Epithelial cell of proximal tubule (primary cell): ENCODE measurements around the gene PTTG1IP. TPM values are rescaled to one million over a fixed set of nuclear protein-coding genes. Genes with fewer than 3 reads are reported as not detected.
"Not testable (repeated sequence)": the region's sequence is repeated elsewhere in the genome, so short reads cannot be mapped to it uniquely, and the experiment has no call there.

Experiments used
- DNase-seq: peaks from one replicate; pipeline ENCODE4 v3.0.0-alpha.2; 2011; ENCODE audit warnings: low read depth
- H3K4me3 ChIP-seq: 2 replicates; pipeline ENCODE4 v1.5.1; 2011; ENCODE audit warnings: low read depth, mild to moderate bottlenecking, low read length
- total RNA-seq: library from RNA; depleted of rRNA; stranded (reverse); fragments of >200 nt; gene quantifications from 2 replicates; pipeline ENCODE4 v1.2.3, GENCODE V29; 2015
- TF ChIP-seq, protein P1 (sequence below): conservative IDR thresholded peaks from 2 replicates; pipeline ENCODE4 v1.5.1; 2012; ENCODE audit warnings: low read depth, mild to moderate bottlenecking, low read length

The PTTG1IP gene
- total RNA-seq, 1 donor from 2014 or later: 311 TPM

- no peak overlapping the region for H3K4me3 ChIP-seq
- no peak for DNase-seq
- TF ChIP-seq, protein P1, sequence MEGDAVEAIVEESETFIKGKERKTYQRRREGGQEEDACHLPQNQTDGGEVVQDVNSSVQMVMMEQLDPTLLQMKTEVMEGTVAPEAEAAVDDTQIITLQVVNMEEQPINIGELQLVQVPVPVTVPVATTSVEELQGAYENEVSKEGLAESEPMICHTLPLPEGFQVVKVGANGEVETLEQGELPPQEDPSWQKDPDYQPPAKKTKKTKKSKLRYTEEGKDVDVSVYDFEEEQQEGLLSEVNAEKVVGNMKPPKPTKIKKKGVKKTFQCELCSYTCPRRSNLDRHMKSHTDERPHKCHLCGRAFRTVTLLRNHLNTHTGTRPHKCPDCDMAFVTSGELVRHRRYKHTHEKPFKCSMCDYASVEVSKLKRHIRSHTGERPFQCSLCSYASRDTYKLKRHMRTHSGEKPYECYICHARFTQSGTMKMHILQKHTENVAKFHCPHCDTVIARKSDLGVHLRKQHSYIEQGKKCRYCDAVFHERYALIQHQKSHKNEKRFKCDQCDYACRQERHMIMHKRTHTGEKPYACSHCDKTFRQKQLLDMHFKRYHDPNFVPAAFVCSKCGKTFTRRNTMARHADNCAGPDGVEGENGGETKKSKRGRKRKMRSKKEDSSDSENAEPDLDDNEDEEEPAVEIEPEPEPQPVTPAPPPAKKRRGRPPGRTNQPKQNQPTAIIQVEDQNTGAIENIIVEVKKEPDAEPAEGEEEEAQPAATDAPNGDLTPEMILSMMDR: no peak
Observed at GRCh38 chr21:44834951-44835646, 38.4 kb downstream of the PTTG1IP start.

GRCh38 chr21:44834231-44834950, 39.1 kb downstream of the PTTG1IP start:
- H3K4me3 ChIP-seq: no peak overlapping the region
- TF ChIP-seq, protein P1: no peak
- no peak for DNase-seq

- DNase-seq: no peak
- TF ChIP-seq, protein P1: no peak
Observed at GRCh38 chr21:44833663-44834062, 39.8 kb downstream of the PTTG1IP start.

DNA sequence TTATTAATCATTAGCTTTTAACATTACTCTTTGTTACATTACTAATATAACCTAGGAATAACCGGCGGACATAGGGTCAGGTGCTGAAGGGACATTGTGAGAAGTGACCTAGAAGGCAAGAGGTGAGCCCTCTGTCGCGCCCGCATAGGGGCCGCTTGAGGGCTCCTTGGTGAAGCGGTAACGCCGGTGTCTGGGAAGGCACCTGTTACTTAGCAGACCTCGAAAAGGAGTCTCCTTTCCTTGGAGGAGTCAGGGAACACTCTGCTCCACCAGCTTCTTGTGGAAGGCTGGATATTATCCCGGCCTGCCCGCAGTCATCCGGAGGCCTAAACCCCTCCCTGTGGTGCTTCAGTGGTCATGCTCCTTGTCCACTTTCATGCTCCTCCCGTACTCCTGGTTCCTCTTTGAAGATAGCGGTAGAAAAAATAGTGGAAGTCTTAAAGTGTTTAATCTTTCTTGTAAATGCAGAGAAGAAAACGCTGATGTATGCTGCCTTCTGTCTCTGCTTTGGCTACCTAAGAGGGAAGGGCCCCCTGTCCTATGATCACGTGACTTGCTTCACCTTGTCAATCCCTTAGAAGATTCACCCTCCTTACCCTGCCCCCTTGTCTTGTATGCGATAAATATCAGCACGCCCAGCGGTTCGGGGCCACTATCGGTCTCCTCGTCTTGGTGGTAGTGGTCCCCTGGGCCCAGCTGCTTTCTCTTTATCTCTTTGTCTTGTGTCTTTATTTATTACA, 40.8 kb downstream of the PTTG1IP start:
- not testable (repeated sequence) for H3K4me3 ChIP-seq, DNase-seq

More at GRCh38 chr21:44833663-44834062, 39.8 kb downstream of the PTTG1IP start:
- no peak overlapping the region for H3K4me3 ChIP-seq

DNA sequence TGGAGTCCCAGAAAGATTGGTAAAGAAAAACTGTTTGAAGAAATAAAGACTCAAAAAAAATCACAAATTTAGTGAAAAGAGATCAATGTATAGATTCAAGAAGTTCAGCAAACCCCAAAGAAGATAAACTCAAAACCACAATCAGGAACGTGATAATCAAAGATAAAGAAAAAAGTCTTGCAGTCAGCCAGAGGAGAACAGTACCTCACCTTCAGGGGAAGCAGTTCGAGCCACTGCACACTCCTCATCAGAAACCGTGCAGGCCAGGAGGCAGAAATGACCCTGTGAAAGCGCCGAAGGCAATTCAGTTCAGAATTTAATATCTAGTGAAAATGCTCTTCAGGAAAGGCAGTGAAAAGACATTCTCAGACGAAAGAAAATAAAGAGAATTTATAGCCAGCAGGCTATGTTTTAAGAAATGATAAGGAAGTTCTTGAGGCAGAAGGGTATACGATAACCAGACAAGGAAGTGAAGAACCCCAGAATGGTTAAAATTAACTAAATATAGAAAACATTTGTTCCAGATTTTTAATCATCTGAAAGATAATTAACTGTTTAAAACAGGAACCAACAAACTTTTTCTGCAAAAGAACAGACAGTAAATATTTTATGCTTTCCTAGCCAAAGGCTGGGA, 42.1 kb downstream of the PTTG1IP start:
- H3K4me3 ChIP-seq: no peak overlapping the region
- no peak for DNase-seq
- TF ChIP-seq, protein P1: no peak

DNA sequence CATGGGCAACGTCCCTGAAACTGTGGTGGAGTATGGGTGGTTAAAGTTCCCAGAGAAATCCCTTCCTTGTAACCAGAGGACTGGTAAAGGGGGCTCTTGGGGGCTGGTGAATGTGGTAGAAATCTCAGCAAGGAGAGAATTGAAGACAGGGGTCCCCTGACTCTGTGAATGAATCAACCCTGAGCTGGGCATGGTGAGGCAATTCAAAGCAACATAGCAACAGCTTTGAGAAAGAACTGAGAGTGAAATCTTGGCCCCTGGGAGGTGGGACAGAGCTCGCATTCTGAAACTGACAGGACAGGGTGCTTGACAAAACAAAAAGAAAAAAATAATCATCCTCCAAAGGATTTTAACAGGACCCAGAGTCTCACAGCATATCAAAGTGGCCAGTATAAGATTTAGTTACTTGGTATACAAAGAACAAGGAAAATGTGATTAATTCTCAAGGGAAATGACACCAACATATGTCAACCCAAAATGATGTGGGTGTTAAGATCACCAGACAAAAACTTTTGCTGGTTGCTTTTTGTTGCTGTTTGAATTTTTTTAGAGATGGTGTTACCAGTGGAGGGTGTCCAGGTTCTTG, 43.9 kb downstream of the PTTG1IP start:
- H3K4me3 ChIP-seq: no peak overlapping the region
- no peak for DNase-seq
- TF ChIP-seq, protein P1: no peak
